Stimulated activated CD4-positive, alpha-beta T cell treated with anti-CD3 and anti-CD28 coated beads, TNF-alpha, amount 100 ng/mL, for 48 hours (primary cell): Measurements from ENCODE around the gene JCHAIN.
A peak's percentile ranks its signal among the peaks of the same experiment; 100 is the strongest.
"Not testable (repeated sequence)": the region's sequence is repeated elsewhere in the genome, so short reads cannot be mapped to it uniquely, and the experiment has no call there.

Source experiments
- DNase-seq, 3 donors: peaks; one replicate each; pipeline ENCODE4 v3.0.0-alpha.2; 2020; ENCODE audit warnings: low read depth in 3 of 3

The JCHAIN gene

DNA sequence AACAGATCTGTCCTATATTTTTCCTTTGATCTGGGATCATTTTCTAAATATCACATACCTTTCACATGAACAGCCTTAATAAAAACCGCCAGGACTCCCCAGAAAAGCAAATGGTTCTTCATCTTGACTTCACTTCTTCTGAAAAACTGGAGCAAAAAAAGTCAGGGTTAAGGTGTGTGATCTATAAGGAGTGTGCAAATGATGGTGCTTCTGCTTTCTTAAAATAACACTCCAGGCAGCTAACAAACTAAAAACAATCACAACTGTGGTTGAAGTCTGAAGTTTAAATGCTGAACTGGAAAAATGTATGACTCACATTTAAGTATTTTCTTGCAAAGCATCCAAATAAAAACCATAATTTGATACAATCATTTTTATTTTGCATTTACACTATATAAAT, at the start of gene JCHAIN:
Gene JCHAIN, minus strand, starts transcription at position 140 of the 400 bp plus-strand sequence. Its CDS starts 18 bp downstream, at position 122.
- no peak for DNase-seq

GRCh38 chr4:70715097-70715496, 48.8 kb upstream of the JCHAIN start:
- no peak for DNase-seq

DNA sequence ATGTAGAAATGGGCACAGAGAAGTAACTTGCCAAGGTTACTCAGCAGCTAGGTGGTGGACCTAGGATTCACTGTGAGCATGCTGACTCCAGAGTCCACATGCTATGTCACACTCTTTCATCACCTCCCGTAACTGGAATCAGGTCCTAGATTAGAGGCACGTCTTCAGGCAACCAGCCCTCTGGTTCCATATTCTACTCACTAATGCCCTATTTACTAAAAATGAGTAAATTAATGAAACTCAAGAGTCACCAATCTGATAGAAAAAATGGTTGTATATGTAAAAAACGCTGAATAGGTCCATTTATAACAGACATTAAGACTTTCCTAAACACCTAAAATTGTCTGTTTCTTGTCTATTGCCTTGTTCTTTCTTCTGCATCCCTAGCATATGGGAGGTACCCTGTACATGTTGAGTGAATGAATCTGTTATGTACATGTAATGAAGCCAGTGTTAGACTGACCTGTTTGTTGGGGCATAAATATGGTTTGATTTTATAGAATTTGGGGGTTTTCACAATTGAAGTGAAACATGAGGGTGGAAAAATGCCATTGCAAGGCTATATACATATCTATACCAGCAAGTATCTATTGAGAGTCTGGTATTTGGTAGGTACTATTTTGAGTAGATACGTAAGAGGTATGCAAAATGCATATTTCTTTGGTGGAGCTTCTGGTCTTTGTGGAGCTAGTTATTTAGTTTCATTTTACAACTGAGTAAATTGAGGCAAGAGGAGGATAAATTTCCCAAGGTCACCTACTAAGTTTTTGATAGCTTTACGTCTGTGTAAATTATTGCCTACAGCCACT, 48.0 kb upstream of the JCHAIN start:
- DNase-seq, result no peak

DNA sequence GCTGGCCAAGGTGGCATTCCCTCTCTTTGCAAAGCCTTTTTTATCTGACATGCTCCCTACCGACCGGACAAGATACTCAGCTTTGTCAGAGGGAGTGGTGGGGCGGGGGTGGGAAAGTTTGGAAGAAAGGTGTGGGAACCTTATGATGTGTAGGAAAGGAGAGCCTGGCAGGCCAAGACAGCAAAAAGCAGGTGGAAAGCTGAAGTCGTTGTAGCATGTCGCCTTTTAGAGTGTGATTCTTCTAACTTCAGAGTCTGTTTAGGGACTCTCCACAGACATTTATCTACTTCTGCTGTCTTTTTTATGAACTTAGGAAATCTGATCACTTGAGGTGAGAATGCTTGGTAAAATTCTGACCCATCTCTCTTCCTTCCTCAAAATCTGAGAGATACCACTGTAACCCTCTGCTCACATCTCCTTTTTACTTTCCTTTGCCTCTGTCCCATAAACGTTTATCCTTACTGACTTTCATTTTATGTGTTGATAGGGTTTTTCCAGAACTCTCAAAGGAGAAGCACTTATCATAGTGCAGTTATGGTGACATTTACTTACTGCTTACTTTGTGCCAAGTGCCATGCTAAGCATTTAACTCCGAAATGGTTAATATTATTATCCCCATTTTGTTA, 47.3 kb upstream of the JCHAIN start:
- no peak for DNase-seq

- no peak for DNase-seq
Measured at GRCh38 chr4:70712604-70713452, 46.5 kb upstream of the JCHAIN start.

DNA sequence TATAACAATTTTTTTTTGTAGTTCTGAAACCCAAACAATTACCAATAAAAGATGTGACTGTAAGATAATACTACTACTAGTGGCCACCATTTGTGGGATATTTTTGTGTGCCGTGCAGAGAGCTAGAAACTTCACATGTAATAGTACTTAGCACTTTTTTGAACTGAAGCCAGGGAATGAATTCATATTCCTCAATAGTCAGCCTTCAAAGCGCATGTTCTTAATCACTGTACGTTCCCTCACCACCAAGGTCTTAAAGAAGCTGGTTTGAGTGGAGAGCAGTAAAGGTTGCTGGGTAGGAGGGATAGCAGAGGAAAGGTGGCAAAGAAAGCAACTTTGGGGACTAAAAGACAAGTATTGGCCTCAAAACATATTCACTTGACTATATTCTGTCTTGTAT, 45.8 kb upstream of the JCHAIN start:
- DNase-seq, result no peak

DNA sequence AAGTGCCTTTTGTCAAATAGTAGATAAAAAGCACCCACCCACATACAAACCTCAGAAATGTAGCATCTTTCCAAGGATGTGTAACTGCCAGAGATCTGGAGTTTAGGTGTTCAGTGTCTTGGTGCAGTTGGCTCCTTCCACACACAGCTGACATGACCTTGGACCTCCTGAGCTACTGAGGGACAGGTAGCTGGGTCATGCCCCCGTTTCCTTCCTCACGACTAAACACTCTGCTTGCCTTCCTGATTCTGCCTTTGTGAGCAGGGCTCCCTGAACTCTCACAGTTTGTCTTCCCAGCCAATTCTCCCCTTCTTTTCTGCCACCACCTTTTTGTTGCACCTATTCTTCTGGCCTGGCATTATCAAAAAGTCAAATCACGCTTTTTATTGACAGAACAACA, 45.3 kb upstream of the JCHAIN start:
- DNase-seq, result no peak

- no peak for DNase-seq
Measured at GRCh38 chr4:70709611-70710205, 43.4 kb upstream of the JCHAIN start.

DNA sequence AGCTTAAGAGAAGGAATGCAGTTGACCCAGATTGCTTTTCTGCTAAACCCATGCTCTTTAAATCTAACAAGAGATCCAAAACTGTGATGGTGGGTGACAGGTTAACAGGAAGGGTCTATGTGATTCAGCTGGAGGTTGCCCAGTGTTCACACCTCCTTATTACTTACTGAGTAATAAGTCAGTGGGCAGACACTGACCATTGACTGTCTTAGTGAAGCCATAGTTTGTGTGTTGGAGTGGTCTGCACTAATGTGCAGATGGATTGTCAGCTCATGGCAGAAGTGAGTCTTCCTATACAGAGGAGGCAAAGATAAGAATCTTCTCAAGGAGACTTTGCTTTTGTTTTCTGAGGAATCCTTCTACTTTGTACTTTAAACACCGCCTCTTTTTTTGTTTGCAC, 40.2 kb upstream of the JCHAIN start:
- DNase-seq, result no peak

DNA sequence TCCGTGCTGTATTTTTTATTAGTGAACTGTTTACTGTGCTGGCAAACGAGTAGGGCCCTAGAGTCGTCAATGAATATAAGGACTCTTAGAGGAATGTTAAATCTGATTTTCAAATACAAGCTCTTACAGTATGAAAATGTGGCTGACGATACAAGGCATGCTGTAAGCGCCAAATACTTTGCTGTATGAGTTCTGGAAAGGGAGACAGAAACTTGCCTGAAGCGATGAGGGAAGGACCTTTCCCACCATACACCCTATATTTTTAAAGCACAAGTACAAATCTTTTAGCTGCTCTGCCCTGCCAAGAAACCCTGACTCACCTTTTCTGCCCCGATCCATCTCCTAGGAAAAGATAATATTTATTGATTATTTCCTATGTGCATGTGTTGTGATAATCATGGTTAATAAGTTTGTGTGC, 39.7 kb upstream of the JCHAIN start:
- no peak for DNase-seq

- peak; percentile 44 to 58 (median 52) for DNase-seq
Measured at GRCh38 chr4:70705183-70706043, 39.1 kb upstream of the JCHAIN start.

- DNase-seq, result no peak
Measured at GRCh38 chr4:70704931-70705182, 38.5 kb upstream of the JCHAIN start.

GRCh38 chr4:70704215-70704930, 38.1 kb upstream of the JCHAIN start:
- peak in 1 of 3 donors; percentile 31 for DNase-seq

- no peak for DNase-seq
Measured at GRCh38 chr4:70703619-70704214, 37.4 kb upstream of the JCHAIN start.

- not testable (repeated sequence) for DNase-seq
Measured at GRCh38 chr4:70702592-70702991, 36.3 kb upstream of the JCHAIN start.

- DNase-seq, result no peak
Measured at GRCh38 chr4:70701271-70701670, 35.0 kb upstream of the JCHAIN start.

- DNase-seq, result no peak
Measured at GRCh38 chr4:70700712-70701111, 34.4 kb upstream of the JCHAIN start.

GRCh38 chr4:70698435-70698834, 32.1 kb upstream of the JCHAIN start:
- not testable (repeated sequence) for DNase-seq

DNA sequence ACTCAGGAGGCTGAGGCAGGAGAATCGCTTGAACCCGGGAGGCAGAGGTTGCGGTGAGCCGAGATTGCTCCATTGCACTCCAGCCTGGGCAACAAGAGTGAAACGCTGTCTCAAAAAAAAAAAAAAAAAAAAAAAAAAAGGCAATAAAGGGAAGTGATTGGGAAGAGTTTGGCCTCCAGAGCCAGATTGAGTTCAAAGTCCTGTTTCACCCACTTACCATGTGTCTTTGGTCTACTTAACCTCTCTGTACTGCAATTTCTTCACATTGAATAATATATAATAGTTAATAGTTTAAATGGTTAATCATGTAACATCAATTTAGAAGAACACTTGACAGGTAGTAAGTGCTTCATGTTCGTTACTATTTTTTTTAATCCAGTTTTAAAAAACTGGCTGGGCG, 28.3 kb upstream of the JCHAIN start:
- not testable (repeated sequence) for DNase-seq

DNA sequence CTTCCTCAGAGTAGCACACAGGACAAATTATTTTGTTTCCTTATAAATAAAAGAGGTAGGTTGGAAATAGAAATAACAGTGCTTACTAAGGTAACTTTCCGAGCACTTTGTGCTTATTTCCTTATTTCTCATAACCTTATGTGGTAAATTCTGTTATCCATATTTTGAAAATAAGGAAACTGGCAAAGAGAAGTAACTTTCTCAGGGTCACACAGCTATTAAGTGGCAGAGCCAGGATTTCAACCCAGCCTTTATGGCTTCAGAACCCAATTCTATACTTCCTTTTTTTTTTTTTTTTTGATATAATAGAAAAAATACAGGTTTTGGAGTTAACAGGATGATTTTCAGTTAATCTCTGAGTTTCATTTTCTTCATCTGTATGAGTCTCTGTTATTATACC, 25.4 kb upstream of the JCHAIN start:
- no peak for DNase-seq
